ENCODE measurements around the gene POLR2J2.
"Not testable (repeated sequence)": the region's sequence is repeated elsewhere in the genome, so short reads cannot be mapped to it uniquely, and the experiment has no call there.

DNA sequence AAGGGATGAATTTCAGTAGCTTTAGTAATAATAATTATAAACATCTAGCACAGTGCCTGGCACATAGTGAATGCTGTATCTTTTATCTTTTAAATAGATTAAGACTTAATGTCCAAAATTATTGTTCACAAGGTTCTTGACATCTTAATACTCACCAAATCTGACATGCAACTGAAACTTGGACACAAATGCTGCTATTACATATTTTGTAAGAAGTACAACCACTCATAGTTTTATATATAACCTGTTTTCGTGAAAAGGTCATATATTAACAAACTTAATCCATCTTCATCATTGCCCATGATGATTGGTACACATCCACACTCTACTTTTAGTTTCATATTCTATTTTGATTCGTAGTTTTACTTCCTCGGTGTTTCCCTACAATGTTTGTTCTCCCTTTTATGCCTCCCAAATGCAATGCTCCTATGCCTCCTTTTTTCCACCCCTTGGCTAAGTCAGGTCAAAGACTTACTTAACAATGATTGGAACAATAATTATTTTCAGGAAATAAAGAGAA, 23.6 kb upstream of the POLR2J2 start:
- TF ChIP-seq, protein P1, sequence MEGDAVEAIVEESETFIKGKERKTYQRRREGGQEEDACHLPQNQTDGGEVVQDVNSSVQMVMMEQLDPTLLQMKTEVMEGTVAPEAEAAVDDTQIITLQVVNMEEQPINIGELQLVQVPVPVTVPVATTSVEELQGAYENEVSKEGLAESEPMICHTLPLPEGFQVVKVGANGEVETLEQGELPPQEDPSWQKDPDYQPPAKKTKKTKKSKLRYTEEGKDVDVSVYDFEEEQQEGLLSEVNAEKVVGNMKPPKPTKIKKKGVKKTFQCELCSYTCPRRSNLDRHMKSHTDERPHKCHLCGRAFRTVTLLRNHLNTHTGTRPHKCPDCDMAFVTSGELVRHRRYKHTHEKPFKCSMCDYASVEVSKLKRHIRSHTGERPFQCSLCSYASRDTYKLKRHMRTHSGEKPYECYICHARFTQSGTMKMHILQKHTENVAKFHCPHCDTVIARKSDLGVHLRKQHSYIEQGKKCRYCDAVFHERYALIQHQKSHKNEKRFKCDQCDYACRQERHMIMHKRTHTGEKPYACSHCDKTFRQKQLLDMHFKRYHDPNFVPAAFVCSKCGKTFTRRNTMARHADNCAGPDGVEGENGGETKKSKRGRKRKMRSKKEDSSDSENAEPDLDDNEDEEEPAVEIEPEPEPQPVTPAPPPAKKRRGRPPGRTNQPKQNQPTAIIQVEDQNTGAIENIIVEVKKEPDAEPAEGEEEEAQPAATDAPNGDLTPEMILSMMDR (conservative IDR thresholded peaks at IDR 0.05), result not testable (repeated sequence)
- not testable (repeated sequence) for TF ChIP-seq ZFX (IDR thresholded peaks at IDR 0.05)

Measured in C4-2B (cell line).